HG02840 (cell line): Measurements from ENCODE around the gene CBFA2T3.
"Not testable (repeated sequence)": the region's sequence is repeated elsewhere in the genome, so short reads cannot be mapped to it uniquely, and the experiment has no call there.

ENCODE experiments used
- ATAC-seq: cut with Tn5 transposase; IDR thresholded peaks from one replicate; pipeline ENCODE4 v1.9.1; 2021; ENCODE audit warnings: mild to moderate bottlenecking, moderate library complexity, moderate number of reproducible peaks; ENCODE audit not compliant: unreplicated experiment, low FRiP score

Gene CBFA2T3

GRCh38 chr16:88897696-88898425 lies 79.1 kb downstream of the CBFA2T3 start:
- ATAC-seq, result no peak

- no peak for ATAC-seq
Observed at GRCh38 chr16:88896238-88897070, 80.6 kb downstream of the CBFA2T3 start.

DNA sequence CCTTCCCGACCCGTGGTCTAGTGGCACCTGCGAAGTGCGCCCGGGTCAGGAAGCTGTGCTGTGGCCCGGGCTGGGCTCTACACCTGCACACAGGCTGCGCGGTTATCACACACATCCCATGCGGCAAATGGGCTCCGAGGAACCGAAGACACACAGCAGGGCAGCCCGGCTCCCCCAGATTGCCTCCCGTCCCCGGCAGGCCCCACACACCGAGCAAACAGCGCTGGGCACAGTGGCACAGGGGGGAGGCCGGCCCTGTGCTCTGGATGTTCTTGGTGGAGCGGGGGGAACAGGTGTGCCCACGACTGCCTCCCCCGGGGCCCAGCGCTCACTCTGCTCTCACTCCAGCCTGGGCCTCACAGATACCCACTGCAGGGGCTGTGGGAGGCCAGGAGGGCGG lies 81.7 kb downstream of the CBFA2T3 start:
- no peak for ATAC-seq

- no peak for ATAC-seq
Observed at GRCh38 chr16:88894681-88895300, 82.2 kb downstream of the CBFA2T3 start.

GRCh38 chr16:88894266-88894665 lies 82.7 kb downstream of the CBFA2T3 start:
- not testable (repeated sequence) for ATAC-seq

GRCh38 chr16:88893127-88893968 lies 83.7 kb downstream of the CBFA2T3 start:
- no peak for ATAC-seq

DNA sequence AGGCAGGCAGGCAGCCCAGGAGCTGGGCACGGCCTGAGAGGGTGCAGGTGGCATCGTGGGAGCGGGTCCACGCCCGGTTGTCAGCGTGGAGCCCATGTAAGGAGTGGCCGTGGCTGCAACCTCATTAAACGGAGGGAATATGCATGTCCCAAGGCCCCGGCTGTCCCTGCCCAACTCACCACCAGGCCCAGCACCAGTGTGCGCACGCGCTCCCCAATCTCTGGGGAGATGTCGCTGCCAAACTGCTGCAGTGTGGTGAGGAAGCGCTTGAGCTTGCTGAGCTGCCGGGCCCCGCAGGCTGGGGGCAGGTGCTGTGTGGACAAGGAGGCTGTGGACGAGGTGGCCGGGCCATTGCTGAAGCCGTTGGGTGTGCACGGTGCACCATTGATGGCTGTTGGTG lies 84.9 kb downstream of the CBFA2T3 start:
- no peak for ATAC-seq

- ATAC-seq, result no peak
Observed at GRCh38 chr16:88891083-88891482, 85.9 kb downstream of the CBFA2T3 start.

GRCh38 chr16:88889702-88890352 lies 87.2 kb downstream of the CBFA2T3 start:
- not testable (repeated sequence) for ATAC-seq

GRCh38 chr16:88888461-88889387 lies 88.3 kb downstream of the CBFA2T3 start:
- no peak for ATAC-seq

- no peak for ATAC-seq
Observed at GRCh38 chr16:88888057-88888456, 89.0 kb downstream of the CBFA2T3 start.

- no peak for ATAC-seq
Observed at GRCh38 chr16:88886845-88887521, 90.0 kb downstream of the CBFA2T3 start.

DNA sequence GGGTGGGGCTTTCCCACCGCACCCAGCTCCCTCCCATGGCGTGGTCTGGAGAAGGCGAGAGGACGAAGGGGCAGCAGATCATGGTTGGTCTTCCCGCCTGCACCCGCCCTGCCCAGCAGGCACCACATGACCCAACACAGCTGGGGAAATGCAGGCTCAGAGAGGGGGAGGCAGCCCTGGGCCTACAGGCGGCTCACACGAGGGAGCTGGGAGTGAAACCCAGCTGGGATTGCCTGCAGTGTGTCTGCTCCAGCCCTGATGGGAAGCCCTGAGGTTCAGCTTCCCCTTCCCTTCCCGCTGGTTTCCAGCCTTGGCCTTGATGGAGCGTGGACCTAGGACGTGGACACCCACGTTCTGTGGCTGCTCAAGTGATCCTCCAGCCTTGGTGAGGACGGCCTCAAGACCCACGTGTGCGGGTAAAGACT lies 90.6 kb downstream of the CBFA2T3 start:
- no peak for ATAC-seq

- ATAC-seq, result no peak
Observed at GRCh38 chr16:88885693-88886280, 91.2 kb downstream of the CBFA2T3 start.

GRCh38 chr16:88884569-88885271 lies 92.3 kb downstream of the CBFA2T3 start:
- no peak for ATAC-seq

DNA sequence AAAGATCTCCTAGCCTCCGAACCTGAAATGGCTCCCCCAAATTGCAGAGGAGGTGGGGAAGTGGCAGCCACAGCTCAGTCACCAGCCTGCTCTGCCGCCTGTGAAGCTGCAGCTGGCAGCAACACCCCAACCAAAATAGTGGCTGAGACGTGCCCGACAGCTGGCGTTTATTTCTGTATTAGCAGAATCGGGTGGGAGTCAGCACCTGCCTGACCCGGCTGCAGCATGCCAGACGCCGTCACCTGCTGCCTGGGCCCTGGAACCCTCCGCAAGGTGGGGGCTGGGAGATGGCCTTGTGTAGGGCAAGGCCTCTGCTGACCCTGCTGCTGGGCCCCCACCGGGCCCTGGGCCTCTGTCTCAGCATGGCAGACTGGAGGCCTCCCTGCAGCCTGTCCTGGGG lies 93.1 kb downstream of the CBFA2T3 start:
- ATAC-seq, result no peak
